GM10248 (cell line): ENCODE data around the gene PLCH2.
A peak's percentile ranks its signal among the peaks of the same experiment; 100 is the strongest.

ENCODE experiments used
- CTCF ChIA-PET: fragments of 300-600 bp; sonication (Branson Sonifier 250); formaldehyde crosslinking; extraction: SDS; loops from one replicate; lab custom pipeline; 2021; ENCODE audit warnings: antibody characterized with exemption; lab: Yijun Ruan, JAX
- POLR2A ChIA-PET: fragments of 350-650 bp; sonication (Branson Sonifier 250); formaldehyde crosslinking; extraction: SDS; loops from one replicate; lab custom pipeline; 2020; ENCODE audit warnings: antibody characterized with exemption; lab: Yijun Ruan, JAX
- DNase-seq: peaks from one replicate; pipeline ENCODE4 v3.0.0; 2012; ENCODE audit errors: extremely low spot score
- CTCF ChIP-seq: IDR thresholded peaks from 2 replicates; pipeline ENCODE4 v1.5.1; 2012; ENCODE audit warnings: mild to moderate bottlenecking, low read depth; ENCODE audit errors: extremely low read depth, missing control alignments, control extremely low read depth

PLCH2 gene

DNA sequence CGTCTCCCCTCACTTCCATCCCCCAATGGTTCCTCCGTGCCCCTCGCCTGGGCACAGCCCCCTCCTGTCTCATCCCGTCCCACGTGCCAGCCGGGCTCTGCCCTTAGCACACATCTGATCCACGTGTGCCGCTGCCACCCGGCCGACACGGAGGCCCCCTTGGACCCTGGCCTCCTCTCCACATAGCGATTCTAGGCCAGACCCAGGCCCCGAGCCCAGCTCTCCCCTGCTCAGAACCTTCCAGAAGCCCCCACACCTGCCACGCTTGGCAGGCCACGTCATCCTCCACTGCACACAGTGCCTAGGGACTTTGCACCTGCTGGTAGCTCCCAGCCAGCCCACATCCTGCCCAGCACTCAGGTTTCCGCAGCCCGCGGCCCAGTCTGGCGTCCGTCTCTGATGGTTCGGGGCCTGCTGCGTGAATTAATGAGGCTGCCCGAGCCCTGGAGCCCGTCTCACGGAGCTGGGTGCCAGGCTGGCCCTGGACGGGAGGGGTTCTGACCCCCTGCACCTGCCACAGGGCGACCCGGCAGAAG is 20.1 kb downstream of the PLCH2 start:
- CTCF ChIA-PET = no interaction called here
- POLR2A ChIA-PET = no interaction called here
- DNase-seq = peak; percentile 64
- no peak for TF ChIP-seq CTCF

DNA sequence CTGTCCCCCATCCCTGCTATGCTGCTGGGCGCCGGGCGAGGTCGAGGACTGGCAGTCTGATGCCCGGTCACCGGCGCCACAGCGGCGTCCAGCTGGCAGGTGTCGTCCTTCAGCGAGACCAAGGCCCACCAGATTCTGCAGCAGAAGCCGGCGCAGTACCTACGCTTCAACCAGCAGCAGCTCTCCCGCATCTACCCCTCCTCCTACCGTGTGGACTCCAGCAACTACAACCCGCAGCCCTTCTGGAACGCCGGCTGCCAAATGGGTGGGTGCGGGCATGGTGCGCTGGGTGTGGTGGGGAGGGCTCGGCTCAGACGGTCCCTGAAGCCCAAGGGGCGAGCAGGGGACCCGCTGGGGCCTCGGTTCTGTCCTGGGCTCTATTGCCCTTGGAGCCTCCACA is 20.7 kb downstream of the PLCH2 start:
- ChIA-PET CTCF (no interaction called here), POLR2A (no interaction called here)
- no peak for DNase-seq
- TF ChIP-seq CTCF = no peak

DNA sequence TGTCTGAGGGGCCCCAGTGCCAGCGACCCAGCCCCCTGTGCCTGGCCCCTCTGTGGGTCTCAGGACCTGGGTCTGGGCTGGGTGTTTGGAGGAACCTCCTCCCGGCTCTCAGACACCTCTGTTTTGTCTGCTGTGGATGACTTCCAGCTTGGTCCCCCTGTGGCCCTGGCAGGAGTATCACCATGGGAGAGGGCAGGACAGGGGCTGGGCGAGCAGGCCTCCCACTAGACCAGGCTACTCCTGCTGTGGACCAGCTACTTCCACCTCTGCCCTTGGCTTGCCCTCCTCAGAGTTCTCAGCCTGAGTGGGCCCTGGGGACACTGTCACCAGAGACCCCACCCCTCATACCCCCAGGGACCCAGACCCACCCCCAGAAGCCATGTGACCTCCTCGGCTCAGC is 21.8 kb downstream of the PLCH2 start:
- DNase-seq = no peak
- ChIA-PET POLR2A (no interaction called here), CTCF (no interaction called here)
- TF ChIP-seq CTCF = no peak

DNA sequence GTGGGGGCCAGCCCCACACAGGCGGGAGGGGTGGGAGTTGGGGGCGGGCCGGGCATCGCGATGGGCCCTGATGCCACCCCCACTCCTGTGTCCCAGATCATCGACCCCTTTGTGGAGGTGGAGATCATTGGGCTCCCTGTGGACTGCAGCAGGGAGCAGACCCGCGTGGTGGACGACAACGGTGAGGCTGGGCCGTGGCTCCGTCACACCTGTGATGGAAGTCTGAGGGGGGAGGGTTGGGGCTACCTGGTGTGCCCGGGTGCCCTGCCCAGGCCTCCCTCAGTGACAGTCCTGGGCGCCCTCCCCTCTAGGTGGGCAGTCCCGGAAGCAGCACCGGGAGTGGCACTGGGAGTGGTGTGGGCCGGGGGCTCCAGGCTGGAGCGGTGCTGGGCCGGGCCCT is 22.6 kb downstream of the PLCH2 start:
- ChIA-PET POLR2A (no interaction called here), CTCF (no interaction called here)
- no peak for DNase-seq
- TF ChIP-seq CTCF = no peak

- no peak for TF ChIP-seq CTCF
- DNase-seq = no peak
- ChIA-PET CTCF (no interaction called here), POLR2A (no interaction called here)
Observed at GRCh38 chr1:2499260-2499659, 23.2 kb downstream of the PLCH2 start.

- POLR2A ChIA-PET = no interaction called here
- CTCF ChIA-PET = no interaction called here
- DNase-seq = no peak
- no peak for TF ChIP-seq CTCF
Observed at GRCh38 chr1:2499986-2500596, 24.0 kb downstream of the PLCH2 start.
